NB4 (cell line): ENCODE results near the gene ACOT9.
"Not testable (repeated sequence)": the region's sequence is repeated elsewhere in the genome, so short reads cannot be mapped to it uniquely, and the experiment has no call there.

Experiments used
- DNase-seq: peaks from one replicate; pipeline ENCODE4 v3.0.0; 2010; ENCODE audit warnings: low read depth
- H3K4me3 ChIP-seq: one replicate; pipeline ENCODE4 v1.5.1; 2011; ENCODE audit warnings: mild to moderate bottlenecking, low read depth, low read length, moderate library complexity
- CTCF ChIP-seq: IDR thresholded peaks from one replicate; pipeline ENCODE4 v1.5.1; 2012; ENCODE audit warnings: low read depth, low read length
- MYC ChIP-seq: IDR thresholded peaks from 2 replicates; pipeline ENCODE4 v1.6.1; 2011; ENCODE audit warnings: low read depth, low read length
- POLR2A ChIP-seq: IDR thresholded peaks from 2 replicates; pipeline ENCODE4 v1.6.1; 2011; ENCODE audit warnings: mild to moderate bottlenecking; ENCODE audit not compliant: insufficient read length; ENCODE audit errors: extremely low read depth
- TF ChIP-seq, protein P1 (sequence below): IDR thresholded peaks from 2 replicates; pipeline ENCODE4 v1.6.1; 2011; ENCODE audit warnings: low read depth, low read length

Gene ACOT9

GRCh38 chrX:23756165-23756564 lies 13.1 kb upstream of the ACOT9 start:
- peak; percentile 50 for TF ChIP-seq CTCF
- TF ChIP-seq, protein P1, sequence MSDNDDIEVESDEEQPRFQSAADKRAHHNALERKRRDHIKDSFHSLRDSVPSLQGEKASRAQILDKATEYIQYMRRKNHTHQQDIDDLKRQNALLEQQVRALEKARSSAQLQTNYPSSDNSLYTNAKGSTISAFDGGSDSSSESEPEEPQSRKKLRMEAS, result no peak
- DNase-seq, result peak; percentile 80
- H3K4me3 ChIP-seq, result no peak overlapping the region

- TF ChIP-seq MYC (no peak), POLR2A (no peak), CTCF (no peak)
- TF ChIP-seq, protein P1, result no peak
- H3K4me3 ChIP-seq, result no peak overlapping the region
- DNase-seq, result no peak
These were observed 11.6 kb upstream of the ACOT9 start for GRCh38 chrX:23754664-23755063.

GRCh38 chrX:23752740-23753415 lies 9.8 kb upstream of the ACOT9 start:
- no peak overlapping the region for H3K4me3 ChIP-seq
- no peak for TF ChIP-seq POLR2A
- no peak for DNase-seq

DNA sequence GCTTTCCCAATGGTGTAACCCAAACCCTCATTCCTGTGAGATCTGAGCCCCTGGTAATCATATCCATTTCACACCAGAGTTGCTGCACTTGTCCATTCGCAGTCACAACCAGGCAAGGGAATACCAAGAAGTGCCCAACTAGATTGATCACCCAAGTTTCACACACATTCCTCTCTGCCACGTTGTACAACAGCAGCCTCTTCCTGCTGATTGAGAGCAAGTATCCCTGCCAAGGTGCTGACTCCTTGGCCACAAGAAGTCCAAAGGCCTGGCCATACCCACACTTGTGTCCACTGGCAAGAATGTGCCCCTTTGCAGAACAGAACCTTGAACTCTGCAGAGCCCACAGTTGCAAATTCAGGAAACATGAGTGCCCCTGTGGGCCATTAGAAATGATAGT lies 6.5 kb upstream of the ACOT9 start:
- DNase-seq, result no peak
- no peak for TF ChIP-seq MYC
- TF ChIP-seq, protein P1, result no peak
- no peak for TF ChIP-seq CTCF
- H3K4me3 ChIP-seq, result no peak overlapping the region

DNA sequence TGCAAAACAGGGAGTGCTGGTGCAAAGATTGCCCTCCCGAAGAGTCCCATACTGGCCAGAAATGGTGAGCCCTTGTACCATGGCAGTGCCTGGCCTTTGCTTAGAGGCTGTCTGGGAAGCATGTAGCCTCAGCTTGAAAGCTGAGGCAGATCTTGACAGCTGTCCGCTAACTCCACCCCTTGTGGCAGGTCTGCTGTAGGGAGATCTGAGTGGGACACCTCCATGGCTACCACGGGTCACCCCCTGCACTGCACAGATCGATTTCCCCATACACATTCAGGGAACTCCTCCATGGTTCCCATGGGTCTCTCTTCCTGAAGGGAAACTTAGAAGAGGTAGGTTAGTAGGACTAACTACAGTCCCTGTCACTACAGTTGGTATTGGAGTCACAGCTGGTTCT lies 6.1 kb upstream of the ACOT9 start:
- TF ChIP-seq POLR2A (no peak), CTCF (no peak), MYC (no peak)
- TF ChIP-seq, protein P1, result no peak
- no peak for DNase-seq
- H3K4me3 ChIP-seq, result no peak overlapping the region

- TF ChIP-seq, protein P1, result no peak
- no peak for TF ChIP-seq POLR2A
- no peak for TF ChIP-seq MYC
- no peak for TF ChIP-seq CTCF
- DNase-seq, result no peak
- H3K4me3 ChIP-seq, result no peak overlapping the region
These were observed 2.7 kb upstream of the ACOT9 start for GRCh38 chrX:23745786-23746185.

DNA sequence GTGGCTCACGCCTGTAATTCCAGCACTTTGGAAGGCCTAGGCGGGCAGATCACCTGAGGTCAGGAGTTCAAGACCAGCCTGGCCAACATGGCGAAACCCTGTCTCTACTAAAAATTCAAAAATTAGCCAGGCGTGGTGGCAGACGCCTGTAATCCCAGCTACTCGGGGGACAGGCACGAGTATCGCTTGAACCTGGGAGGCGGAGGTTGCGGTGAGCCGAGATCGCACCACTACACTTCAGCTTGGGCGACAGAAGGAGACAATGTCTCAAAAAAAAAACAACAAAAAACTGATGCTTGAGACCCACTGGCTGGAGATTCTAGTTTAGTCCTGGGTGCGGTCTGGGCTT lies 521 bp upstream of the ACOT9 start:
- H3K4me3 ChIP-seq, result peak overlapping the region; percentile 67
- DNase-seq, result not testable (repeated sequence)
